H9 (cell line): ENCODE results near the gene DHX36. TPM values are rescaled to one million over a fixed set of nuclear protein-coding genes. Genes with fewer than 3 reads are reported as not detected.

ENCODE experiments used
- DNase-seq: peaks from one replicate; pipeline ENCODE4 v3.0.0-alpha.2; 2017
- H2AFZ ChIP-seq: one replicate; pipeline ENCODE4 v1.6.1; 2013; ENCODE audit warnings: mild to moderate bottlenecking, low read length, control low read depth, moderate library complexity
- H2AK5ac ChIP-seq: 2 replicates; pipeline ENCODE4 v1.6.1; 2013; ENCODE audit warnings: low read length, control low read depth, mixed read lengths; ENCODE audit not compliant: insufficient read length
- H2BK120ac ChIP-seq: one replicate; pipeline ENCODE4 v1.6.1; 2013; ENCODE audit warnings: low read depth, mild to moderate bottlenecking, low read length, control low read depth, inconsistent platforms; ENCODE audit not compliant: poor library complexity, severe bottlenecking
- H2BK12ac ChIP-seq: 2 replicates; pipeline ENCODE4 v1.6.1; 2013; ENCODE audit warnings: low read length, control low read depth, mixed read lengths, low read depth; ENCODE audit not compliant: insufficient read length
- H2BK15ac ChIP-seq: 2 replicates; pipeline ENCODE4 v1.6.1; 2013; ENCODE audit warnings: low read depth, low read length, control low read depth
- H2BK20ac ChIP-seq: one replicate; pipeline ENCODE4 v1.6.1; 2013; ENCODE audit warnings: low read depth, mild to moderate bottlenecking, low read length, control low read depth, inconsistent platforms; ENCODE audit not compliant: poor library complexity, severe bottlenecking
- H2BK5ac ChIP-seq: 2 replicates; pipeline ENCODE4 v1.6.1; 2013; ENCODE audit warnings: low read length, control low read depth, mixed read lengths; ENCODE audit not compliant: insufficient read length
- H3K14ac ChIP-seq: 2 replicates; pipeline ENCODE4 v1.6.1; 2013; ENCODE audit warnings: low read length, control low read depth; ENCODE audit not compliant: insufficient read depth
- H3K18ac ChIP-seq: 2 replicates; pipeline ENCODE4 v1.6.1; 2013; ENCODE audit warnings: low read depth, mild to moderate bottlenecking, mixed read lengths, low read length, control low read depth; ENCODE audit not compliant: insufficient read length
- H3K23ac ChIP-seq: 2 replicates; pipeline ENCODE4 v1.6.1; 2013; ENCODE audit warnings: low read length, control low read depth, mixed read lengths, low read depth; ENCODE audit not compliant: insufficient read length
- H3K23me2 ChIP-seq: 2 replicates; pipeline ENCODE4 v1.6.1; 2013; ENCODE audit warnings: low read depth, mild to moderate bottlenecking, mixed read lengths, low read length, control low read depth; ENCODE audit not compliant: insufficient read length, poor library complexity, severe bottlenecking
- H3K27ac ChIP-seq: 2 replicates; pipeline ENCODE4 v1.5.1; 2013; ENCODE audit warnings: low read length, control low read depth, mixed read lengths, low read depth; ENCODE audit not compliant: insufficient read length
- H3K27me3 ChIP-seq: 2 replicates; pipeline ENCODE4 v1.6.1; 2013; ENCODE audit warnings: low read length, control low read depth, inconsistent platforms; ENCODE audit not compliant: insufficient read depth
- H3K4ac ChIP-seq: 2 replicates; pipeline ENCODE4 v1.6.1; 2013; ENCODE audit warnings: low read depth, mild to moderate bottlenecking, control low read depth, inconsistent platforms, low read length, moderate library complexity
- H3K4me1 ChIP-seq: 2 replicates; pipeline ENCODE4 v1.6.1; 2013; ENCODE audit warnings: low read length, control low read depth, inconsistent platforms; ENCODE audit not compliant: insufficient read depth
- H3K4me2 ChIP-seq: 2 replicates; pipeline ENCODE4 v1.6.1; 2013; ENCODE audit warnings: low read length, control low read depth, mixed read lengths; ENCODE audit not compliant: insufficient read length, insufficient read depth
- H3K56ac ChIP-seq: 2 replicates; pipeline ENCODE4 v1.6.1; 2013; ENCODE audit warnings: low read depth, mild to moderate bottlenecking, mixed read lengths, low read length, control low read depth; ENCODE audit not compliant: insufficient read length
- H3K79me1 ChIP-seq: 2 replicates; pipeline ENCODE4 v1.6.1; 2013; ENCODE audit warnings: low read depth, mild to moderate bottlenecking, moderate library complexity, low read length, control low read depth, inconsistent platforms; ENCODE audit not compliant: insufficient read depth, poor library complexity, severe bottlenecking
- H3K79me2 ChIP-seq: 2 replicates; pipeline ENCODE4 v1.6.1; 2013; ENCODE audit warnings: low read length, control low read depth, inconsistent platforms; ENCODE audit not compliant: insufficient read depth
- H3K9ac ChIP-seq: 2 replicates; pipeline ENCODE4 v1.6.1; 2013; ENCODE audit warnings: low read length, control low read depth, mixed read lengths; ENCODE audit not compliant: insufficient read length; ENCODE audit errors: extremely low read depth
- H3K9me3 ChIP-seq: one replicate; pipeline ENCODE4 v1.6.1; 2013; ENCODE audit warnings: low read depth, low read length, inconsistent platforms; ENCODE audit not compliant: control insufficient read depth
- H3T11ph ChIP-seq: one replicate; pipeline ENCODE4 v1.6.1; 2013; ENCODE audit warnings: mild to moderate bottlenecking, low read length, control low read depth, inconsistent platforms
- H4K20me1 ChIP-seq: one replicate; pipeline ENCODE4 v1.6.1; 2013; ENCODE audit not compliant: control insufficient read depth, insufficient read length, insufficient read depth
- H4K5ac ChIP-seq: 2 replicates; pipeline ENCODE4 v1.6.1; 2013; ENCODE audit warnings: low read depth, mild to moderate bottlenecking, mixed read lengths, low read length, control low read depth; ENCODE audit not compliant: insufficient read length
- H4K8ac ChIP-seq: replicated peaks from 2 replicates; pipeline ENCODE4 v1.6.1; 2013; ENCODE audit warnings: low read length, control low read depth, mixed read lengths, low read depth; ENCODE audit not compliant: insufficient read length
- H4K91ac ChIP-seq: 2 replicates; pipeline ENCODE4 v1.6.1; 2013; ENCODE audit warnings: low read depth, mild to moderate bottlenecking, moderate library complexity, mixed read lengths, low read length, control low read depth; ENCODE audit not compliant: insufficient read length
- H3K27ac Mint-ChIP-seq, 3 experiments: 2 replicates in 2 of 3; 3 replicates in 1 of 3; pipeline ENCODE4 v1.8.0; 2020 to 2021; ENCODE audit warnings: mixed read lengths in 3 of 3, mild to moderate bottlenecking in 1 of 3, moderate library complexity in 1 of 3
- H3K27me3 Mint-ChIP-seq: 2 replicates; pipeline ENCODE4 v1.8.0; 2021; ENCODE audit warnings: low read depth, mild to moderate bottlenecking, moderate library complexity, mixed read lengths
- H3K36me3 Mint-ChIP-seq, 3 experiments: 2 replicates in 2 of 3; 3 replicates in 1 of 3; pipeline ENCODE4 v1.8.0; 2020 to 2021; ENCODE audit warnings: low read depth in 3 of 3, mixed read lengths in 3 of 3; ENCODE audit not compliant: insufficient read depth in 1 of 3
- H3K4me1 Mint-ChIP-seq, 2 experiments: 2 replicates each; pipeline ENCODE4 v1.8.0; 2020; ENCODE audit warnings: mixed read lengths in 2 of 2
- H3K4me3 Mint-ChIP-seq, 2 experiments: 2 replicates in 1 of 2; 3 replicates in 1 of 2; pipeline ENCODE4 v1.8.0; 2020 to 2021; ENCODE audit warnings: mild to moderate bottlenecking in 2 of 2, mixed read lengths in 2 of 2, moderate library complexity in 1 of 2
- H3K9me3 Mint-ChIP-seq, 2 experiments: 2 replicates in 1 of 2; 3 replicates in 1 of 2; pipeline ENCODE4 v1.8.0; 2020; ENCODE audit warnings: mild to moderate bottlenecking in 2 of 2, mixed read lengths in 2 of 2, moderate library complexity in 1 of 2
- CTCF ChIP-seq: fragments of 200-600 bp; sonication (generic); conservative IDR thresholded peaks from 3 replicates; pipeline ENCODE4 v1.8.0; 2021; ENCODE audit warnings: antibody characterized with exemption, mild to moderate bottlenecking
- WGBS: extraction: QIAGEN DNeasy Blood & Tissue Kit; methylation state at CpG from one replicate; pipeline ENCODE4 v1.1.7; 2013; ENCODE audit warnings: missing lambda C conversion rate, low lambda C conversion rate, mixed read lengths; ENCODE audit not compliant: insufficient read length; ENCODE audit errors: extremely low coverage; 5-methylcytosine and 5-hydroxymethylcytosine counted together
- total RNA-seq: library from RNA; stranded (reverse); gene quantifications from 2 replicates; pipeline ENCODE4 v1.2.1, GENCODE V29; 2021

The DHX36 gene
- total RNA-seq, 1 experiment from 2014 or later: 103 TPM

DNA sequence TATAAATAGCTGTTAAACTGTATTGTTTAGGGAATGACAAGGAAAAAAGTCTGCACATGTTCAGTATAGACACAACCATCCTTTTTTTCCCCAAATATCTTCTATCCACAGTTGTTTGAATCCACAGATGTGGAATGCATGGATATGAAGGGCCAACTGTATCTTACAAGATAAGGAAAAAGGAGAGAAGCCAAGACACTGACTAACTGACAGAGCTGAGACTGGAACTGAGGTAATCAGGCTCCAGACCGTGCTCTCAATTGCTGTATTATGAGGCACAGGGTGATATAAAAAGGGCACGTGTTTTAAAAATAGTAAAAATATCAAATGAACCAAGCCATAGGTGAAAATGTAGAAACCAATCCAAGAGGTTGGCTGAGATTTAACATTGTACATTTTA, 49.0 kb downstream of the DHX36 start:
- Histone ChIP-seq H4K8ac (no peak overlapping the region), H3T11ph (no peak overlapping the region), H2AFZ (no peak overlapping the region), H4K20me1 (no peaks in the 10 kb centered on the region), H3K18ac (no peak overlapping the region), H4K91ac (no peak overlapping the region), H3K27ac (no peak overlapping the region), H3K14ac (no peak overlapping the region), H2BK20ac (no peak overlapping the region), H3K79me2 (no peaks in the 10 kb centered on the region; the same call in 1 of the 2 replicates), H2BK12ac (no peak overlapping the region), H3K23ac (no peak overlapping the region), H3K23me2 (no peaks in the 10 kb centered on the region), H2AK5ac (no peak overlapping the region), H3K4me1 (no peaks in the 10 kb centered on the region), H3K27me3 (no peaks in the 10 kb centered on the region), H3K4me2 (no peak overlapping the region), H3K56ac (no peak overlapping the region), H2BK5ac (no peak overlapping the region), H2BK120ac (no peak overlapping the region), H3K79me1 (no peaks in the 10 kb centered on the region), H3K4ac (no peak overlapping the region), H3K9me3 (no peaks in the 10 kb centered on the region), H3K9ac (no peak overlapping the region), H4K5ac (no peak overlapping the region), H2BK15ac (no peak overlapping the region)
- H3K27me3 Mint-ChIP-seq: no peaks in the 10 kb centered on the region
- no peaks in the 10 kb centered on the region for H3K4me1 Mint-ChIP-seq
- H3K9me3 Mint-ChIP-seq: no peaks in the 10 kb centered on the region; a peak in 1 of 5 replicates
- H3K36me3 Mint-ChIP-seq: peaks cover 37 to 83% (median 80%) of the 10 kb centered on the region in 3 experiments
- no peak for DNase-seq
- TF ChIP-seq CTCF: no peak
- no CpG with 5 or more reads among the region's 2 CpGs for WGBS
- H3K27ac Mint-ChIP-seq: no peak overlapping the region
- no peak overlapping the region for H3K4me3 Mint-ChIP-seq
